Body of pancreas (tissue), 4 donors: ENCODE results near the gene TTYH2.

ENCODE experiments used
- POLR2A ChIP-seq, 3 donors: fragments of 450-650 bp; IDR thresholded peaks; one replicate each; pipeline ENCODE4 v1.6.1; 2016; ENCODE audit warnings: antibody characterized with exemption in 3 of 3, mild to moderate bottlenecking in 2 of 3
- TF ChIP-seq, protein P1 (sequence below), 7 experiments: fragments of 450-650 bp in 4 of 7; fragments of 200-600 bp in 3 of 7; sonication (generic) in 3 of 7; IDR thresholded peaks; one replicate each; pipeline ENCODE4 v1.5.1; 2016 to 2019; ENCODE audit warnings: antibody characterized with exemption in 7 of 7

DNA sequence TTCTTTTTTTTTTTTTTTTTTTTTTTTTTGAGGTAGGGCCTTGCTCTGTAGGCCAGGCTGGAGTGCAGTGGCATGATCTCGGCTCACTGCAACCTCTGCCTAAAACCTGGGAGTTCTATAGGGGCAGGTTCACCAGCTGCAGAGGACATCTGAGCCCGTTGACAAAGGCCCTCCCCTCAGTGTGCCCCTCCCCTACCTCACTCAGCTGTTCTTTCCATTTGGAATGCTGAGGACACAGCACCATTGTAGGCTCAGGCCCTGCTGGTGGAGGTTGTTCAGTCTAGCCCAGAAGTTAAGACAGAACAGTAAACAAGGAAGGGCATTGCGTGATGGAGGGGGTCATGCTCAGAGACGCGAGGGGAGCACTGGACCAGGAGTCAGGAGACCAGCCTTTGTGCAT is 90.8 kb downstream of the TTYH2 start:
- TF ChIP-seq, protein P1, sequence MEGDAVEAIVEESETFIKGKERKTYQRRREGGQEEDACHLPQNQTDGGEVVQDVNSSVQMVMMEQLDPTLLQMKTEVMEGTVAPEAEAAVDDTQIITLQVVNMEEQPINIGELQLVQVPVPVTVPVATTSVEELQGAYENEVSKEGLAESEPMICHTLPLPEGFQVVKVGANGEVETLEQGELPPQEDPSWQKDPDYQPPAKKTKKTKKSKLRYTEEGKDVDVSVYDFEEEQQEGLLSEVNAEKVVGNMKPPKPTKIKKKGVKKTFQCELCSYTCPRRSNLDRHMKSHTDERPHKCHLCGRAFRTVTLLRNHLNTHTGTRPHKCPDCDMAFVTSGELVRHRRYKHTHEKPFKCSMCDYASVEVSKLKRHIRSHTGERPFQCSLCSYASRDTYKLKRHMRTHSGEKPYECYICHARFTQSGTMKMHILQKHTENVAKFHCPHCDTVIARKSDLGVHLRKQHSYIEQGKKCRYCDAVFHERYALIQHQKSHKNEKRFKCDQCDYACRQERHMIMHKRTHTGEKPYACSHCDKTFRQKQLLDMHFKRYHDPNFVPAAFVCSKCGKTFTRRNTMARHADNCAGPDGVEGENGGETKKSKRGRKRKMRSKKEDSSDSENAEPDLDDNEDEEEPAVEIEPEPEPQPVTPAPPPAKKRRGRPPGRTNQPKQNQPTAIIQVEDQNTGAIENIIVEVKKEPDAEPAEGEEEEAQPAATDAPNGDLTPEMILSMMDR (IDR thresholded peaks at IDR 0.05), result no peak
- TF ChIP-seq POLR2A (IDR thresholded peaks at IDR 0.05), result no peak
